Transverse colon (tissue), 3 donors: Measurements from ENCODE around the gene BIN2.

Experiments
- EP300 ChIP-seq: sonication (generic); formaldehyde crosslinking; IDR thresholded peaks from one replicate; pipeline ENCODE4 v1.6.1; 2017; ENCODE audit warnings: antibody characterized with exemption, low read depth
- TF ChIP-seq, protein P1 (sequence below), 5 experiments: fragments of 200-600 bp in 3 of 5; fragments of 450-650 bp in 2 of 5; sonication (generic) in 3 of 5; IDR thresholded peaks; 1 replicate in 2 of 5; 2 replicates in 3 of 5; pipeline ENCODE4 v1.5.1; 2016 to 2017; ENCODE audit warnings: antibody characterized with exemption in 5 of 5, inconsistent platforms in 3 of 5, mild to moderate bottlenecking in 2 of 5, moderate library complexity in 1 of 5

- TF ChIP-seq, protein P1, sequence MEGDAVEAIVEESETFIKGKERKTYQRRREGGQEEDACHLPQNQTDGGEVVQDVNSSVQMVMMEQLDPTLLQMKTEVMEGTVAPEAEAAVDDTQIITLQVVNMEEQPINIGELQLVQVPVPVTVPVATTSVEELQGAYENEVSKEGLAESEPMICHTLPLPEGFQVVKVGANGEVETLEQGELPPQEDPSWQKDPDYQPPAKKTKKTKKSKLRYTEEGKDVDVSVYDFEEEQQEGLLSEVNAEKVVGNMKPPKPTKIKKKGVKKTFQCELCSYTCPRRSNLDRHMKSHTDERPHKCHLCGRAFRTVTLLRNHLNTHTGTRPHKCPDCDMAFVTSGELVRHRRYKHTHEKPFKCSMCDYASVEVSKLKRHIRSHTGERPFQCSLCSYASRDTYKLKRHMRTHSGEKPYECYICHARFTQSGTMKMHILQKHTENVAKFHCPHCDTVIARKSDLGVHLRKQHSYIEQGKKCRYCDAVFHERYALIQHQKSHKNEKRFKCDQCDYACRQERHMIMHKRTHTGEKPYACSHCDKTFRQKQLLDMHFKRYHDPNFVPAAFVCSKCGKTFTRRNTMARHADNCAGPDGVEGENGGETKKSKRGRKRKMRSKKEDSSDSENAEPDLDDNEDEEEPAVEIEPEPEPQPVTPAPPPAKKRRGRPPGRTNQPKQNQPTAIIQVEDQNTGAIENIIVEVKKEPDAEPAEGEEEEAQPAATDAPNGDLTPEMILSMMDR (IDR thresholded peaks at IDR 0.05) = no peak
- no peak for TF ChIP-seq EP300
Measured at GRCh38 chr12:51326698-51327439, 2.9 kb upstream of the BIN2 start.
